Fibroblast of villous mesenchyme (primary cell): ENCODE data around the gene NYNRIN. TPM values are rescaled to one million over a fixed set of nuclear protein-coding genes. Genes with fewer than 3 reads are reported as not detected.
"Not testable (repeated sequence)": the region's sequence is repeated elsewhere in the genome, so short reads cannot be mapped to it uniquely, and the experiment has no call there.

Experiments used
- DNase-seq: peaks from one replicate; pipeline ENCODE4 v3.0.0-alpha.2; 2010; ENCODE audit warnings: low read depth
- H3K4me3 ChIP-seq: 2 replicates; pipeline ENCODE4 v1.5.1; 2011; ENCODE audit warnings: low read depth, mild to moderate bottlenecking, low read length
- CTCF ChIP-seq: IDR thresholded peaks from 2 replicates; pipeline ENCODE4 v1.5.1; 2012; ENCODE audit warnings: low read depth, mild to moderate bottlenecking, low read length; ENCODE audit not compliant: insufficient read depth
- total RNA-seq: library from RNA; depleted of rRNA; stranded (reverse); fragments of >200 nt; gene quantifications from 2 replicates; pipeline ENCODE4 v1.2.3, GENCODE V29; 2012

Gene NYNRIN
- total RNA-seq = 11.6 and 15.5 TPM in 2 replicates

- TF ChIP-seq CTCF = no peak
- peak; percentile 56 for DNase-seq
- H3K4me3 ChIP-seq = peak within 1 kb of the TSS; percentile 68
These were observed at the start of gene NYNRIN for GRCh38 chr14:24398653-24399446. Gene NYNRIN, plus strand, starts transcription at chr14:24399003. Its CDS starts 244 bp downstream, at chr14:24399247.

- H3K4me3 ChIP-seq = no peak overlapping the region
- DNase-seq = no peak
- no peak for TF ChIP-seq CTCF
These were observed 49.1 kb upstream of the NYNRIN start for GRCh38 chr14:24349742-24350141.

GRCh38 chr14:24351517-24351916, 47.3 kb upstream of the NYNRIN start:
- H3K4me3 ChIP-seq = no peak overlapping the region
- DNase-seq = peak; percentile 35
- no peak for TF ChIP-seq CTCF

- peak; percentile 80 for DNase-seq
- TF ChIP-seq CTCF = no peak
These were observed 45.0 kb upstream of the NYNRIN start for GRCh38 chr14:24353559-24354481.

GRCh38 chr14:24354482-24354825, 44.3 kb upstream of the NYNRIN start:
- not testable (repeated sequence) for H3K4me3 ChIP-seq, DNase-seq

More at GRCh38 chr14:24353559-24354481, 45.0 kb upstream of the NYNRIN start:
- no peak overlapping the region for H3K4me3 ChIP-seq

GRCh38 chr14:24355009-24355408, 43.8 kb upstream of the NYNRIN start:
- no peak for DNase-seq
- TF ChIP-seq CTCF = no peak

GRCh38 chr14:24356208-24356607, 42.6 kb upstream of the NYNRIN start:
- no peak for TF ChIP-seq CTCF
- DNase-seq = no peak
- no peak overlapping the region for H3K4me3 ChIP-seq

More at GRCh38 chr14:24355009-24355408, 43.8 kb upstream of the NYNRIN start:
- no peak overlapping the region for H3K4me3 ChIP-seq
